Endothelial cell of umbilical vein (primary cell): Measurements from ENCODE around the gene TMEM131. TPM values are rescaled to one million over a fixed set of nuclear protein-coding genes. Genes with fewer than 3 reads are reported as not detected.

Source experiments
- BruUV-seq: library from RNA; stranded (reverse); fragments of 400-500 nt; replicated peaks from 2 replicates; lab custom pipeline; 2021; lab: Mats Ljungman, UMichigan
- CTCF ChIA-PET: fragments of 300-600, 350-600 bp; sonication (Branson Sonifier 250); formaldehyde crosslinking; loops from one replicate; lab custom pipeline; 2021; ENCODE audit warnings: antibody characterized with exemption, inconsistent platforms; lab: Charles Lee
- POLR2A ChIA-PET: fragments of 300-600, 350-600 bp; sonication (Branson Sonifier 250); formaldehyde crosslinking; loops from one replicate; lab custom pipeline; 2021; ENCODE audit warnings: antibody characterized with exemption, inconsistent platforms; lab: Charles Lee
- DNase-seq: peaks from one replicate; pipeline ENCODE4 v3.0.0-alpha.2; 2011; ENCODE audit warnings: low read depth, low spot score
- FAIRE-seq: peaks from 2 replicates; lab custom pipeline; 2011; peaks lifted over from hg19 to GRCh38; lab: Jason Lieb, UNC
- H2AFZ ChIP-seq: 2 replicates; pipeline ENCODE4 v1.6.0; 2012; ENCODE audit warnings: low read depth, low read length, control low read depth, inconsistent platforms
- H3K27ac ChIP-seq: 2 replicates; pipeline ENCODE4 v1.5.1; 2011; ENCODE audit warnings: low read depth, mild to moderate bottlenecking, control low read depth, low read length, moderate library complexity; ENCODE audit not compliant: insufficient read depth
- H3K27me3 ChIP-seq, 2 experiments: 2 replicates each; pipeline versions ENCODE4 v1.6.0 to v1.6.1; 2011; ENCODE audit warnings: low read length in 2 of 2, mixed read lengths in 1 of 2; ENCODE audit not compliant: control insufficient read depth in 2 of 2, insufficient read depth in 2 of 2
- H3K36me3 ChIP-seq, 2 experiments: 2 replicates in 1 of 2; 3 replicates in 1 of 2; pipeline ENCODE4 v1.5.1; 2011; ENCODE audit warnings: low read length in 2 of 2, mild to moderate bottlenecking in 1 of 2, moderate library complexity in 1 of 2; ENCODE audit not compliant: control insufficient read depth in 2 of 2, insufficient read depth in 2 of 2; ENCODE audit errors: extremely low read depth in 1 of 2
- H3K4me1 ChIP-seq: 3 replicates; pipeline ENCODE4 v1.5.1; 2011; ENCODE audit warnings: mild to moderate bottlenecking, low read length; ENCODE audit not compliant: control insufficient read depth, insufficient read depth; ENCODE audit errors: extremely low read depth
- H3K4me2 ChIP-seq: 2 replicates; pipeline ENCODE4 v1.6.1; 2011; ENCODE audit warnings: low read length, control low read depth, mixed read lengths; ENCODE audit not compliant: insufficient read depth
- H3K4me3 ChIP-seq, 3 experiments: fragments of 200-600 bp in 1 of 3; sonication (generic), shearing (Covaris generic) in 1 of 3; replicated peaks in 1 of 3; 2 replicates each; pipeline ENCODE4 v1.5.1; 2011 to 2016; ENCODE audit warnings: control low read depth in 3 of 3, low read length in 3 of 3, mild to moderate bottlenecking in 2 of 3, inconsistent platforms in 1 of 3, low read depth in 1 of 3, moderate library complexity in 1 of 3; ENCODE audit not compliant: insufficient read depth in 1 of 3
- H3K79me2 ChIP-seq: 2 replicates; pipeline ENCODE4 v1.6.0; 2012; ENCODE audit warnings: low read length, inconsistent platforms; ENCODE audit not compliant: control insufficient read depth, insufficient read depth
- H3K9ac ChIP-seq: replicated peaks from 2 replicates; pipeline ENCODE3; 2011; ENCODE audit warnings: low read length, control low read depth; ENCODE audit not compliant: insufficient read depth; ENCODE audit errors: extremely low read depth
- H3K9me1 ChIP-seq: replicated peaks from 3 replicates; pipeline ENCODE4 v1.6.0; 2011; ENCODE audit warnings: mild to moderate bottlenecking, low read length; ENCODE audit not compliant: control insufficient read depth, insufficient read depth; ENCODE audit errors: extremely low read depth
- H3K9me3 ChIP-seq: replicated peaks from 2 replicates; pipeline ENCODE4 v1.5.1; 2012; ENCODE audit warnings: low read length, inconsistent platforms; ENCODE audit not compliant: control insufficient read depth, insufficient read depth
- H4K20me1 ChIP-seq: replicated peaks from 2 replicates; pipeline ENCODE3; 2011; ENCODE audit warnings: mild to moderate bottlenecking, low read length; ENCODE audit not compliant: control insufficient read depth, insufficient read depth; ENCODE audit errors: extremely low read depth
- CTCF ChIP-seq, 2 donors: IDR thresholded peaks; 1 replicate in 1 of 2; 2 replicates in 1 of 2; pipeline ENCODE4 v1.5.1; 2011; ENCODE audit warnings: low read length in 2 of 2, mild to moderate bottlenecking in 2 of 2, moderate library complexity in 2 of 2, control low read depth in 1 of 2, inconsistent platforms in 1 of 2, low read depth in 1 of 2; ENCODE audit not compliant: insufficient read depth in 1 of 2; ENCODE audit errors: extremely low read depth in 1 of 2
- EZH2 ChIP-seq: IDR thresholded peaks from 2 replicates; pipeline ENCODE4 v1.6.1; 2012; ENCODE audit warnings: borderline replicate concordance, low read depth, mild to moderate bottlenecking, moderate library complexity, low read length, inconsistent platforms; ENCODE audit not compliant: severe bottlenecking
- FOS ChIP-seq: IDR thresholded peaks from 2 replicates; pipeline ENCODE4 v1.6.1; 2011; ENCODE audit warnings: mild to moderate bottlenecking, low read length, moderate library complexity, borderline replicate concordance; ENCODE audit not compliant: insufficient read depth
- GATA2 ChIP-seq: IDR thresholded peaks from 2 replicates; pipeline ENCODE4 v1.7.0; 2011; ENCODE audit warnings: low read depth, mild to moderate bottlenecking, moderate library complexity, mixed read lengths, low read length; ENCODE audit not compliant: insufficient read length, insufficient read depth
- JUN ChIP-seq: IDR thresholded peaks from 2 replicates; pipeline ENCODE4 v1.6.1; 2011; ENCODE audit warnings: borderline replicate concordance, low read depth; ENCODE audit not compliant: insufficient read length, insufficient read depth
- MAX ChIP-seq: IDR thresholded peaks from 2 replicates; pipeline ENCODE4 v1.6.1; 2011; ENCODE audit not compliant: insufficient read depth, insufficient read length
- MYC ChIP-seq: IDR thresholded peaks from one replicate; pipeline ENCODE4 v1.6.1; 2011; ENCODE audit warnings: mild to moderate bottlenecking, low read depth, low read length
- POLR2A ChIP-seq: IDR thresholded peaks from 2 replicates; pipeline ENCODE4 v1.6.1; 2012; ENCODE audit warnings: low read depth, mild to moderate bottlenecking, control low read depth, low read length
- POLR2AphosphoS5 ChIP-seq: IDR thresholded peaks from 2 replicates; pipeline ENCODE4 v1.6.1; 2012; ENCODE audit warnings: low read depth, mild to moderate bottlenecking, control low read depth, low read length, moderate library complexity; ENCODE audit not compliant: insufficient read depth
- dilution Hi-C: fragments of 300-500 bp; cut with MboI; formaldehyde crosslinking; loops from one replicate; pipeline ENCODE4 v1.15.0; 2019; ENCODE audit warnings: low sequenced_read_pairs; ENCODE audit not compliant: extremely low pct_ligation_motif_present
- intact Hi-C: fragments of 100-400 bp; cut with micrococcal nuclease; formaldehyde crosslinking; loops from one replicate; pipeline ENCODE4 v1.10.0; 2022
- polyA plus RNA-seq, 4 experiments: library from polyadenylated mRNA; depleted of rRNA in 3 of 4; stranded (reverse) in 3 of 4; unstranded in 1 of 4; fragments of >200 nt; gene quantifications; 2 replicates each; pipeline versions ENCODE4 v1.2.1 to v1.2.3, GENCODE V29; 2011 to 2012; ENCODE audit warnings: missing spikeins in 1 of 4
- total RNA-seq: library from RNA; stranded (reverse); gene quantifications from 2 replicates; pipeline ENCODE4 v1.2.3, GENCODE V29; 2021

Gene TMEM131
- total and polyA plus RNA-seq, 2 donors (not counting 3 experiments of a cell fraction or from before 2014, with no cell fraction given) = 12.2 to 28.6 TPM

GRCh38 chr2:97936199-97936598, 59.5 kb downstream of the TMEM131 start:
- no peak overlapping the region for H3K4me3 ChIP-seq
- no peaks in the 10 kb centered on the region for H3K4me1 ChIP-seq
- no peak overlapping the region for H3K9ac ChIP-seq
- no peaks in the 10 kb centered on the region for H3K27me3 ChIP-seq
- no peak overlapping the region for H3K4me2 ChIP-seq
- ChIA-PET POLR2A (no interaction called here), CTCF (interaction anchor here (1.2 to 1.3 kb wide), 2 partner anchors 9 to 12 kb away, joined by 4 to 5 read pairs; no protein-coding TSS in a partner anchor)
- DNase-seq = no peak
- no peak overlapping the region for H2AFZ ChIP-seq
- intact Hi-C loops = no loop called here
- H3K27ac ChIP-seq = no peak overlapping the region
- no TSS peak for BruUV-seq
- peaks cover 23% of the 10 kb centered on the region for H3K79me2 ChIP-seq
- dilution Hi-C loops = no loop called here
- no peaks in the 10 kb centered on the region for H3K9me1 ChIP-seq
- peaks cover 3% of the 10 kb centered on the region for H4K20me1 ChIP-seq
- no peaks in the 10 kb centered on the region for H3K36me3 ChIP-seq
- TF ChIP-seq FOS = no peak
- TF ChIP-seq JUN = no peak
- no peak for TF ChIP-seq POLR2A
- no peak for FAIRE-seq
- no peaks in the 10 kb centered on the region for H3K9me3 ChIP-seq

- CTCF ChIA-PET = interaction anchor here (0.6 to 1.3 kb wide), 3 partner anchors 9 to 15 kb away, joined by 3 to 5 read pairs (median 4); no protein-coding TSS in a partner anchor
- dilution Hi-C loops = no loop called here
Measured at GRCh38 chr2:97935719-97936161, 60.0 kb downstream of the TMEM131 start.

More at GRCh38 chr2:97935719-97936161, 60.0 kb downstream of the TMEM131 start:
- Histone ChIP-seq H2AFZ (no peak overlapping the region), H3K36me3 (no peaks in the 10 kb centered on the region), H3K4me3 (no peak overlapping the region), H3K9me3 (no peaks in the 10 kb centered on the region), H3K27me3 (no peaks in the 10 kb centered on the region), H3K4me1 (no peaks in the 10 kb centered on the region), H3K9me1 (no peaks in the 10 kb centered on the region), H3K9ac (no peak overlapping the region), H3K79me2 (peaks cover 23% of the 10 kb centered on the region), H3K4me2 (no peak overlapping the region), H4K20me1 (peaks cover 5% of the 10 kb centered on the region), H3K27ac (no peak overlapping the region)
- no peak for FAIRE-seq
- TF ChIP-seq MYC (no peak), CTCF (IDR thresholded peaks at IDR 0.05; ENCODE audit: extremely low read depth in 1 of 2, insufficient read depth in 1 of 2, low read depth in 1 of 2, low read length in 2 of 2) (no peak), JUN (no peak), FOS (no peak), EZH2 (no peak), POLR2A (no peak), POLR2AphosphoS5 (no peak), MAX (no peak), GATA2 (no peak)
- DNase-seq = no peak
- intact Hi-C loops = no loop called here
- no TSS peak for BruUV-seq
- POLR2A ChIA-PET = no interaction called here
